SH-SY5Y (cell line): ENCODE results near the gene LIM2.

Source experiments
- GATA2 ChIP-seq: IDR thresholded peaks from 2 replicates; pipeline ENCODE4 v1.6.1; 2011; ENCODE audit warnings: mild to moderate bottlenecking, low read depth, low read length
- GATA3 ChIP-seq: IDR thresholded peaks from 2 replicates; pipeline ENCODE4 v1.6.1; 2011; ENCODE audit warnings: low read depth, mild to moderate bottlenecking, low read length, moderate library complexity

DNA sequence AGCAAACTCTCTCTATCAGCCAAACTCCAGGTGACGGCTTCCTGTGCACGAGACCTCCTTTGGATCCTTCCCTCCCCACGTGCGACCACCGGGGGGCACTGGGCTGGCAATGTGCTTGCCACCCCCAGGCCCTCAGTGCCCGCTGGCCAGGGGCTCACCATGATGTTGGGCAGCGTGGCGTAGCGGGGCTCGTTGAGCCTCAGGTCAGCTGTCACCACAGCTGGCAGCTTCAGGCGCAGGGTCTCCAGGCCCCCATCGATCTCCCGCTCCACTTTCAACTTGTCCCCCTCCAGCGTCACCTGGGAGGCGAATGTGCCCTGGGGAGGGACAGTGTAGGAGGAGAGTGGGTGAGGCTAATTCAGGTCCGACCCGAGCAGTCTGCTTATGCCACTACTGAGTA is 41.0 kb downstream of the LIM2 start:
- TF ChIP-seq GATA2 (no peak), GATA3 (no peak)
